IPS DF 4.7 (cell line): Measurements from ENCODE around the gene PPFIA1.
"Not testable (repeated sequence)": the region's sequence is repeated elsewhere in the genome, so short reads cannot be mapped to it uniquely, and the experiment has no call there.

Source experiments
- DNase-seq: peaks from one replicate; pipeline ENCODE4 v3.0.0-alpha.2; 2013; ENCODE audit warnings: low spot score; ENCODE audit errors: extremely low read depth

The PPFIA1 gene

DNA sequence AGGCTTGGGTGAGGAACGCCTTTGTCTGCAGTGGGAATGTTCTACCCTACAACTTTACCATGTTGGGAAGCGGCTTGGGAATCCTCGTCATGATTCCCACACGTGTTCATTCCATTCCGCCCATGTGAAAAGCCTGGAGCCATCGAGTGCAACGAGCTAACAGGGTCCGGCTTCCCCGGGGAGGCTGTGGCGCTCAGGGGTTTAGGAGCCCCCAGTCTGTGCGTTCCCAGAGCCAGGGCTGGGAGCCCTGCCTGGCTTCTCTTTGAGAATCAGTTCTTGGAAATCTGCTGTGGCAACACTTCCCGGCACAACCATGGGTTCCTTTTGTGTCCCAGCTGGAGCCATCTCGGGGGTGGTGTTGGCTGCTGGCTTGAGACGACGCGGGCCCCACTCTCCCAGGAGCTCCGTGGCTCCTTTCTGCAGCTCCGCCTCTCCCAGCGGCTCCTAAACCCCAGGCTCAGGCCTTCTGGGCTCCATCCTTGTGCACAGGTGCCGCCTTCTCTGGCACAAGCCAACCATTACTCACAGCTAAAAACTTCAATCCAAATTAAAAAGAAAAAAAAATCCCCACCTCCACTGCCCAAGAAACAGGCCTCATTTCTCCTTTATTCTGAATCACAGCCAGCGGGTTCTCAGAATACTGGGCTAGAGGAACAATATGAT lies 18.7 kb upstream of the PPFIA1 start:
- DNase-seq = no peak

DNA sequence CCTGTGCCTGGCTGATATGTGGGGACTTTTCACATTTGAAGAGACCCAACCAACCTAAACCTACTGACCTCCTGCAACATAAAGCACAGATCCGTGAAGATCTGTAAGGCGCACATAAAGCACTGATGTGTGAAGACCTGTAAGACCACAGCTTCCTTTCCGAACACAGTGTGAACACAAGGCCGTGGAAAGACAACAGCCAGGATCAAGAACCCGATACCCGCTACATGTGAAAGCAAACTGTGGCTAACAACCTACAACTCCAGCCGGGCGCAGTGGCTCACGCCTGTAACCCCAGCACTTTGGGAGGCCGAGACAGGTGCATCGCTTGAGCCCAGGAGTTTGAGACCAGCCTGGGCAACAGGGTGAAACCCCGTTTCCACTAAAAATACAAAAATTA lies 17.6 kb upstream of the PPFIA1 start:
- no peak for DNase-seq

DNA sequence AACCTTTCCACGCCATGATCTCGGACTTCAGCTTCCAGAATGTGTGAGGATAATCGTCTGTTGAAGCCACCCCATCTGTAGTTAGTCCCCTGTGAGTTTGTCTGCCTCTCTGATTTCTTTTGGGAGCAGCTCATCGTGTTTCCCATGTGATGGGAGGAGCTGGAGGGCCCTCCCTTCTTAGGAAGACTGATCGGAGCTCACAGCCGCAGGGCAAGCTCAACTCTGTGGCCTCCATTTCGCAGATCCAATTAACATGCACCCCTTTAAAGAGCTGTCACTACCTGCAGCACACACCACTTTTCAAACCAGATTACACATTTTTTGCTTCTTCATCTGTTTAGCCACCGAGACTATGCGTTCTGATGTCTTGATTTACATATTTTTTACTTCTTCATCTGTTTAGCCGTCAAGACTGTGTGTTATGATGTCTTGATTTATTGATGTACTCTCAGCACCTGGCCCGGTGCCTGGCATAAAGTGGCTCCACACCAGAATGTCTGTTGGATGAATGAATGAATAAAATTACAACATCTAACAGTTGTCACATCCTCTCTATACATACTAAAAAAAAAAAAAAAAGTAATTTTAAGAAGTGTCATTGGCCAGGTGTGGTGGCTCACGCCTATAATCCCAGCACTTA lies 14.9 kb upstream of the PPFIA1 start:
- DNase-seq = no peak

DNA sequence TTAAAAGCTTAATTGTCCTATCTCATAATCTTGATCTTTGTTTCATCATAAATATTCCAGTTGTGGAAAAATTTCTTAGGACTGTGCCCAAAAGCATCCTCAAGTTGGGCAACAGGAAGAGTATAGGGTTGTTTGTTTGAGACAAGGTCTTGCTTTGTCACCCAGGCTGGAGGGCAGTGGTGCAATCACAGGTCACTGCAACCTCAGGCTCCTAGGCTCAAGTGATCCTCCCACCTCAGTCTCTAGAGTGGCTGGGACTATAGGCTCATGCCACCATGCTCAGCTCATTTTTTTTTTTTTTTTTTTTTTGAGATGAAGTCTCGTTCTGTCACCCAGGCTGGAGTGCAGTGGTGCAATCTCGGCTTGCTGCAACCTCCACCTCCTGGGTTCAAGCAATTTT lies 11.4 kb upstream of the PPFIA1 start:
- DNase-seq = not testable (repeated sequence)

DNA sequence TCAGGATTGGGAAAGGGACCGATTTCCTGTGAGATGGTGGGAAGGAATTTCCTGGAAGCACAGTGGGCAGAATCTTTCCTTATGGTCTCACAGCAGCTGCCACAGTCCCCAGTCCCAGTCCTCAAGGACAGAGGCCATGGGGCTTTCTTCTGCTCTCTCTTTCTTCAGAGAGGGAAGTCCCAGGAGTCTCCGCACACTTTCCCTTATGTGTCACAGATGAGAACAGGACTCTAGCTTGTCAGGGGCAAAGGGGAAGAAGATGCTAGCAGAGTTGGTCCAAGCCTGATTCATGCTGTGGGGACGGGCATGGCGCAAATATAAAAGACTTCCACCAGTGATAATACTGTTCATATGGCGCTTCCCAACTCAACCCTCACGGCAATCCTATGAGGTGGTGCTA lies 7.5 kb upstream of the PPFIA1 start:
- DNase-seq = no peak

DNA sequence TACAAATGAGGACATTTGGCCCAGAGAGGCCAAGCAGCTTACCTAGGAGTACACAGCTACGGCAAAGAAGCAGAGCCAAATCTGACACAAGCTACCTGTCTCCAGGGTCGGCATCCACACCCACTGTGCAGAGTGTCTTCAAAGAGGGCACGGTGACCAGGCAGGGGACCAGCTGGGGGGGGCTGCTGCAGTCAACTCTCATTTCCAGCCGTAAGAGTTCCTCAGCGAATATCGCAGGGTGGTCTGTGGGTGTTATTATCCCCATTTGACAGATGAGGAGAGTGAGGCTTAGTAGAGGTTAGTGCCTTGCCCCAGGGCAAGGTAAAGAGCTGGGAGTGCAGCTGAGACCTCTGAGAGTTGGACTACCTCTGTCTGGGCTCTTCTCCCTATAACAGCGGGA lies 7.1 kb upstream of the PPFIA1 start:
- no peak for DNase-seq

DNA sequence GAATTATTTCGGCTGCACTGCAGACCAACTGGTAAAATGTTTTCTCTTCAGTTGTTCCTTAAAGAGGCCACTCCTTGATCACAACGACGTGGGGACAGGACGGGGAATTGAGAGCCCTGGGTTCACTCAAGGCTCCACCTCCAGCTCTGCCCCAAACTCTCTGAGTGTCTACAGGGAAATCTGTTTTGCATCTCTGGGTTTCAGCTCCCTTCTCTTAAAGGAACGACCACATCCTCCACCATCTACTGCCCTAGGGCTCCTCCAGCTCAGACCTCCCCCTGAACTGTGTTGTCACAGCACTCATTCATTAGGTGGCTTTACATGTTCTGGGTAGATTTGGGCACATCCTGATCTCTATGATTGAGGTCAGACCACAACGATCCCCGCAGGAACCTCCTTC lies 5.1 kb upstream of the PPFIA1 start:
- no peak for DNase-seq

DNA sequence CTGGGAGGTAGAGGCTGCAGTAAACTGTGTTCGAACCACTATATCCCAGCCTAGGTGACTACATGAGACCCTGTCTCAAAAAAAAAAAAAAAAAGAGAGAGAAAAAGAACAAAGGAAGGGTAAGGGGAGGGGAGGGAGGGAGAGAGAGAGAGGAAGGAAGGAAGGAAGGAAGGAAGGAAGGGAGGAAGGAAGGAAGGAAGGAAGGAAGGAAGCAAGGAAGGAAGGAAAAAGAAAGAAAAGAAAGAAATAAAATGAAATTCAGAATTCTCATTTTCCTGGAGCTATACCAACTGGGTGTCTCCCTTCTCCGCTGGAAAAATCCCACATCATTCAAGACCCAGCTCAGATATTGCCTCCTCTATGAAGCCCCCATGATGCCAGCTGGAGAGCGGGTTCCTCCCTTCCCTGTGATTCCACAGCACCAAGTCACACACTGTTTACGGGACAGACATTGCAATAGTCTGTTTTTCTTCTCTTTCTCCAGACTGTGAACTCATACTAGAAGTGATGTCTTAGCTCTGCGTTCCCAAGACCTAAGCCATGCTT lies 3.0 kb upstream of the PPFIA1 start:
- DNase-seq = no peak

DNA sequence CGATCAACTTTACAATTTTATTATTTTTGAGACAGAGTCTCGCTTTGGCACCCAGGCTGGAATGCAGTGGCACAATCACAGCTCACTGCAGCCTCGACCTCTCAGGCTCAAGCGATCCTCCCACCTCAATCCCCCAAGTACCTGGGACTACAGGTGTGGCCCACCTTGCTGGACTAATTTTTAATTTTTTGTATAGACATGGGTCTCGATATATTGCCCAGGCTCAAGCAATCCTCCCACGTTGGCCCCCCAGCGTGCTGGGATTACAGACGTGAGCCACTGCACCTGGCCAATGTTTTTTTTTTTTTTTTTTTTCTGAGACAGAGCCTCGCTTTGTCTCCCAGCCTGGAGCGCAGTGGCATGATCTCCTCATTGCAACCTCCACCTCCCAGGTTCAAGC lies 2.0 kb upstream of the PPFIA1 start:
- DNase-seq = no peak

DNA sequence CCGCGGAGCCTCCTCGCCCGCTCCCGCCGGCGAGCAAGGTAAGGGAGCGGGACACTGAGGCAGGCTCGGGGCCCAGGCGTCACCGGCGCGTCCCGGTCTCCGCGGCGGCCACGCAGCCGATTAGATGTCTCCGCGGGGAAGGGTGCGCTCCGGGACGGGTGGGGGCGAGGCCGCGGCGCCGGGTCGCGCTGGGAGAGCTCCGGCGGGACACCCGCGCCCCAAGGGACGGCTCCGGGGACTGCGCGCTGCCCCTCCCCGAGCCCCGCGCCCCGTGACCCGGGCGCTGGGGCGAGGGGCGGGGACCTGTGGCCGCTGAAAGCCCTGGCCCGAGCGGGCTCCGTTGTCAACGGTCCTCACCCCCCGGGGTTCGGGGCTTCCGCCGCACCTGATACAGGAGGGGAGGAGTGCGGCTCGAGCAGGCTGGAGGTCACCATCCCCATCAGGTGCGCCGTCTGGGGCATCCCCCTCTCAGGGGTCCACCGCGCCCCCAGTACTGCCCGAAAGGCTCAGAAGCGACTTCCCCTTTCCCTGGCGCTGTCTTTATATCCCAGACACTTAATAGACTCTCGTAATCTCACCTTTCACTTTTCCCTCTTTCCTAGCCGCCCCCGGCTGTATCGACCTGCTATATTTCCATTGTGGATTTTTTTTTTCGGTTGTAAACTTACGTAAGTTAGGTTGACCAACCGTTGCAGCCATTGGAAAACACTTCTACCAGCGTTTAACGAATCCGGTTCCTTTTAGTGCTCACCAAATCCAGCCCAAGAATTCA lies 573 bp downstream of the PPFIA1 start:
- DNase-seq = no peak

DNA sequence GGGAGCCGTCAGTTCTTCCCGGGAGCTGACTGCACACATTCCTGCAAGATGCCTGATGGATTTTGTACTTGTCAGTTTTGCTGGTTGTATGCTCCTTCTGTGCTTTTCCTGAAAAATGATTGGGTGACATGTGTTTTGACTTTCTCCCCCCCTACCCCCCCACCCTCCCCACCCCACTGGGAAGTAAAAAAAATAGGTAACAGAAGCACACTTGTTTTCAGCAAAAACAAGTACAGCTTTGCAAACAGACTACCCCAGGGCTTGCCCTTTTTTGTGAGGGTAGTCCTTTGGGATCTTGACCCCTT lies 1.1 kb downstream of the PPFIA1 start:
- no peak for DNase-seq

DNA sequence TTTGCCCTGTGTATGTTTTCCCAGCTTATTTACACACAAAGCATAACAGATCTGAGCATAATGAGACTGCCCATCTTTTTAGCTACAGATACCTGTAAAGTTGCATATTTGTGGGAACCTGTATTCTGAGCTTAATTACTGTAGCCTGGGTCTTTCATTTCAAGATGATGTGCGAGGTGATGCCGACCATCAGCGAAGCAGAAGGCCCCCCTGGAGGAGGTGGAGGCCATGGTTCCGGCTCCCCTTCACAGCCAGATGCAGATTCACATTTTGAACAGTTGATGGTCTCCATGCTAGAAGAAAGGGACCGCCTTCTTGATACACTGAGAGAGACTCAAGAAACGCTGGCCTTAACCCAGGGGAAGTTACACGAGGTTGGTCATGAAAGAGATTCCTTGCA lies 1.5 kb downstream of the PPFIA1 start:
- DNase-seq = no peak

DNA sequence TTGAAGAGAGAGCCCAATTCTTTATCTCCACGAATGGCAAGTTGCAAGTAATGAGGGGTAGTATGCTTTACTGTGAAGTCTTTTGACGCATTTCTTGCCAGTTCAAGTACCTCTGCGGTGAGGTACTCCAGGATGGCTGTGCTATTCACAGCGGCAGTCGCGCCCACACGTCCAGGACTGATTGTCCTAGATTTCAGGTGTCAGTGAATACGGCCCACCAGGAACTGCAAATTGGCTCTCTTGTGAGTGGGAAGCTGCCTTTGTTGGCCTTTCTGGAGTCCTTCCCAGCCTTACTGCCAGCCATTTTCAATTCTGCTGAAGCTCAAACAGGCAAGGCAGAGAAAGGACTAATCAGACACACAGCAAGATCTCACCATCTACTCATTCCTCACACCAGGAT lies 8.5 kb downstream of the PPFIA1 start:
- no peak for DNase-seq

DNA sequence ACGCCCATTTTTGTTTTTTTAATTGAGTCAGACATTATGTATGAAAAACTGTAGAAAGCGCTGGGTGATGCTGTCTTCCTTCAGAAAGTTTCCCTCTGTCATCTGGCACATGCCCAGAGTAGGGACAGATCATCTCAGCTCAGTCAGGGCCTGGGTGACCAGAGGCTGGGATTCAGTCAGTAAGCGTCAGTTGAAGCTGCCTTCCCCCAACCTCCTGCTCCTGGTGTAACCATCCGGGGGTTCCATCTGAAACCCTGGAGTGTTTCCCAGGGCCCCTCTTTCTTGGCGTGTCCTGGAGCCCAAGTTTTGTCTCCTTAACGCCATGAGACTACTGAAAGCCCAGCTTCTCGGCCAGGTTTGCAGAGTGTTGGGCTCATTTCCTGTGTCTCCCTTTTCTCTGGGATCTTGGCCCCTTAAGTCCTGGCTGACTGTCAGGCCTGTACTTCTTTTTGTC lies 10.7 kb downstream of the PPFIA1 start:
- DNase-seq = no peak

DNA sequence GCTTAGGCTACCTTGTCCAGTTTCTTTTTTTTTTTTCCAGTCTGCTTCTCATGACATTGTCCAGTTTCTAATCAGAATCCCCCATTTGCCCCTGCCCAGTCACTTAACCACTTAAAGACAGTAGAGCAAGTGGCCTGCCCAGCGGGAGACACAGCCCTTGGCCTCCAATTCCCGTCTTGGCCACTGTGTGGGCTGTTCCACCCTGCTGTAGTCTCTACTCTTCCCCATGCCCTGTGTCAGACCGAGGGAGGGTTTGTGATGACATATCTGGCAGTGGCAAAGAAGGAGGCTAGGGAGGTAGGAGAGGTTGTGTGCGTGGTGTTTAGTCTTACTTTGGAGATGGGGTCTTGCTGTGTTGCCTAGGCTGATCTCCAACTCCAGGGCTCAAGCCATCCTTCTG lies 11.5 kb downstream of the PPFIA1 start:
- no peak for DNase-seq

DNA sequence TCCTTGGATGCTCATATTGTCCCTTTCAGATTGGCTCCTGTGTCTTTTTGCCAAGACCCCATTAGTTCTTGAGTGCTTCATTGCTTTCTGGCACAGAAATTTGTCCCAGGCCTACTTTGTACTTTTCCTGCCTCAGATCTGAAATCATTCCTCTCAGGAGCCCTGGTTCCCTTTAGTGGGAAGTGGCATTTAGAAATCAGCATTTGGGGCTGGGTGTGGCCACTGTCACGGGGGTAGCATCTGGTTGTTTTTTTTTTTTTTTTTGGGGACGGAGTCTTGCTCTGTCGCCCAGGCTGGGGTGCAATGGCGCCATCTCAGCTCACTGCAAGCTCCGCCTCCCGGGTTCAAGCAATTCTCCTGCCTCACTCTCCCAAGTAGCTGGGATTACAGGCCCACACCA lies 18.2 kb downstream of the PPFIA1 start:
- no peak for DNase-seq

DNA sequence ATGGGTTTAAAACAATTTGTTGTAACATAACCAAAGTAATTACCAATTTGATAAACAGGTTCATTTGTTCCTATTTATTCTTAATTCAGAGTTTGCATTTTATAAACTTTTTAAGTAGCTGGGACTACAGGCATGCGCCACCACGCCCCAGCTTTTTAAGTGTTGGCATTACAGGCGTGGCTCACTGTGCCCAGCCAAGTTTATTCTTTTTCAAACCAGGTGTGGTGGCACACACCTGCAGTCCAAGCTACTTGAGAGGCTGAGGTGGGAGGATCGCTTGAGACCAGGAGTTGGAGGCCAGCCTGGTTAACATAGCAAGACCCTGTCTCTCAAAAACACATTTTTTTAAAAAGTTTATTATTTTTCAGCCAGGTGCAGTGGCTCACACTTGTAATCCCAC lies 19.1 kb downstream of the PPFIA1 start:
- DNase-seq = no peak

DNA sequence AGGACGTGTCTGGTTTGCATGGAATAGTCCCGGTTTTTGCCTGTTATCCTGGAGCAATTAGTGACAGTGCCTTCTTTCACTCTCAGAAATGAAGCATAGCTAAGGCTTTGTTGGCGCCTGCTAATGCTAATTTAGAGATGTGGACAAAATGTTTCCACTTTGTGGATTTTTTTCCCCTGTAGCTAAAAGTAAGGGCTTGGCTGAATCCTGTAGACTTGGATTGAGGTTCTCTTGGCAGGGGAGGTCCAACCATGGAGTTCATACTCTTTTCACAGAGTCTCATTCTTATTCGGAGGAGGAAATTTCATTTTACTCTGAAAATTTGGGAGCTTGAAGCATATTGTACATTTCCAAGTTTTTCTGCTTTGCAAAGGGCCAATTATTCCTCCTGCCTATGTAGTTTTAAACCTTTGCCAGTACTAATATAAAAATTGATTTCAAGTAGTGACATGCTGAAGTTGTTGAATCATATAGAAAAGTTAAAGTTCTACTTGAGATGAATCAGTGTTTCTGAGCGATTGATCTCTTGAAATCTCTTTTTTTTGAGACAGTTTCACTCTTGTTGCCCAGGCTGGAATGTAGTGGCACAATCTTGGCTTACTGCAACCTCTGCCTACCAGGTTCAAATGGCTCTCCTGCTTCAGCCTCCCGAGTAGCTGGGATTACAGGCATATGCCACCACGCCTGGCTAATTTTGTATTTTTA lies 20.0 kb downstream of the PPFIA1 start:
- no peak for DNase-seq

DNA sequence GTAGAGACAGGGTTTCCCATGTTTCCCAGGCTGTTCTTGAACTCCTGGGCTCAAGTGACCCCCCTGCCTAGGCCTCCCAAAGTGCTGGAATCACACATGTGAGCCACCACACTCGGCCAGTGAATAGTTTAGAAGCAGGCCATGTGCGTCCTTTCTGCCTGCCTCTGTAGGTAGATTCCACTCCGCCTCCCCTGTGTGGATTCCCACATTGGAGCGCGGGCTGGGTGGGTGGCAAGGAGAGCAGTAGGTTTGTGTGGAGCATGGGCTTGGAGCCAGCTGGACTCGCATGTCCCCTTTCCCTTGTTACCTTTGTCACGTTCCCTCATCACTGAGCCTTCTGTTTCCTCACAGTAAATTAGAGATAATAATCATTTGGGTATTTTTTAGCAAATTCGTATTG lies 21.7 kb downstream of the PPFIA1 start:
- DNase-seq = no peak

DNA sequence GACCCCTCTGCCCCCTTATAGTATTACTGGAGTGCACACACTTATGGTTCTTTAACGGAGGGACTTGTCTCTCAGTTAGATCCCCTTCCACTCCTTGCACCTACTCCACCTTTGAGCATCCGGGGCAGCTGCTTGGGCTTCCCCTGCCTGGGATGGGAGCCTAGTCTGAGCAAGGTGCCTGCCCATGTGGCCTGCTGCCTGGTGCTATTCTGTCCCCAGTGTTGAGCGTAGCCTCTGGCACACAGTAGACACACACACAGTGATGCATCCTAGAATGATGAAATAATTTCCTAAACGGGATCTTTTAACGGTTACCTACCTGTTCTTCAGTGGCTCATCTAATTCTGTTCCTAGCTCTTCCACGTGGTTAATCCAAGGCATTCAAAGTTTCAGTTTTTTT lies 22.4 kb downstream of the PPFIA1 start:
- DNase-seq = no peak

DNA sequence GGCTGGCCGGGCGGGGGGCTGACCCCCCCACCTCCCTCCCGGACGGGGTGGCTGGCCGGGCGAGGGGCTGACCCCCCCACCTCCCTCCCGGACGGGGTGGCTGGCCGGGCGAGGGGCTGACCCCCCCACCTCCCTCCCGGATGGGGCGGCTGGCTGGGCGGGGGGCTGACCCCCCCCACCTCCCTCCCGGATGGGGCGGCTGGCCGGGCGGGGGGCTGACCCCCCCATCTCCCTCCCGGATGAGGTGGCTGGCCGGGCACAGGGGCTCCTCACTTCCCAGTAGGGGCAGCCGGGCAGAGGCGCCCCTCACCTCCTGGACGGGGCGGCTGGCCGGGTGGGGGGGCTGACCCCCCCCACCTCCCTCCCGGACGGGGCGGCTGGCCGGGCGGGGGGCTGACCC lies 24.7 kb downstream of the PPFIA1 start:
- not testable (repeated sequence) for DNase-seq

DNA sequence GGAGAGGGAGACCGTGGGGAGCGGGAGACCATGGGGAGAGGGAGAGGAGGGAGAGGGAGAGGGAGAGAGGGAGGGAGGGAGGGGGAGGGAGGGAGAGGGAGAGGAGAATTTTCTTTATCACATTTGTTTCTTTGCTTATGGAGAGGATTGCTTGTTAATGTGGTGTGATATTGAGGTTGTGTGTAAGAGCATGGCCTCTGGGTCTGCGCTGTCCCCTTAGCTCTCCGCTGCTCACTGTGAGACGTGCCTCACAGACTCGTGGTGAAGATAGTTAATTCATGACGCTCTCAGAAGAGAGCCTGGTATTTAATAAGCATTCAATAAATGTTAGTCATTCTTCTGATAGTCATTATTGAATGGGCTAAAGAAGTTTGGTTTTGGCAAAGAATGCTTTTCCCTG lies 26.2 kb downstream of the PPFIA1 start:
- no peak for DNase-seq
